NB4 (cell line): ENCODE measurements around the gene TST.

ENCODE experiments used
- CTCF ChIP-seq: IDR thresholded peaks from one replicate; pipeline ENCODE4 v1.5.1; 2012; ENCODE audit warnings: low read depth, low read length
- MAX ChIP-seq: IDR thresholded peaks from 2 replicates; pipeline ENCODE4 v1.6.1; 2011; ENCODE audit warnings: low read depth, low read length
- POLR2A ChIP-seq: IDR thresholded peaks from 2 replicates; pipeline ENCODE4 v1.6.1; 2011; ENCODE audit warnings: mild to moderate bottlenecking; ENCODE audit not compliant: insufficient read length; ENCODE audit errors: extremely low read depth

DNA sequence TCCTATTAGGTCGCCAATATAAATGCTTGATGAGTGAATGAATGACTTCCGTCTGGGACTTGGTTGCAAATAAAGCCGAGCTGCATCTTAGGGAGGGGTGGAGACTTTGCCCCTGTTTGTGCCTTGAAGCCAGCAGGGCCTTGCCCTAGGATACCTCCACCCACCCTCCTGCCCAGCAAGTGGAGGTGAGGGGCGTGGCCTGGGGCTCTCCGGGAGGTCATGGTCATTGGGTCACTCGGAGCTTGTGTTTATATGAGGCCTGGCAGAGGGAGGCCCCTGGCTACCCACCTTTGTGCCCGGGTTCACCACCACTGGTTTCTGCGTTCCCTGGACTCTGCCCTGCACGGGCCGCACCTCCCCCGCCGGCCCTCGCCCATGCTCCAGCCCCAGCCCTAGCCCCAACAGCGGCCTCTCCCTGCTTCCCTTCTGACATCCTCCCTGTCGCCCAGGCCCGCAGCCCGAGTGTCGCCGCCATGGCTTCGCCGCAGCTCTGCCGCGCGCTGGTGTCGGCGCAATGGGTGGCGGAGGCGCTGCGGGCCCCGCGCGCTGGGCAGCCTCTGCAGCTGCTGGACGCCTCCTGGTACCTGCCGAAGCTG is 4.6 kb upstream of the TST start:
- TF ChIP-seq CTCF = no peak
- TF ChIP-seq POLR2A = no peak
- TF ChIP-seq MAX = no peak
